Heart right ventricle (tissue), 16 donors: Measurements from ENCODE around the gene SOCS7. TPM values are rescaled to one million over a fixed set of nuclear protein-coding genes. Genes with fewer than 3 reads are reported as not detected.
A peak's percentile ranks its signal among the peaks of the same experiment; 100 is the strongest.

Source experiments
- ATAC-seq, 8 donors: fragments of 200-7000 bp; cut with Tn5 transposase; one replicate each; pipeline ENCODE4 v1.9.1; 2020; ENCODE audit warnings: mild to moderate bottlenecking in 8 of 8, moderate library complexity in 8 of 8, moderate number of reproducible peaks in 1 of 8
- DNase-seq, 2 donors: peaks; one replicate each; pipeline ENCODE4 v3.0.0-alpha.2; 2020
- H3K27ac ChIP-seq, 10 donors: fragments of 200-600 bp; sonication (generic) in 2 of 10; one replicate each; pipeline versions ENCODE4 v1.5.0 to v1.8.0; 2020 to 2022; ENCODE audit warnings: mild to moderate bottlenecking in 3 of 10
- H3K27me3 ChIP-seq, 7 donors: fragments of 200-600 bp; one replicate each; pipeline ENCODE4 v1.8.0; 2021 to 2022; ENCODE audit warnings: mild to moderate bottlenecking in 2 of 7
- H3K36me3 ChIP-seq, 9 donors: fragments of 200-600 bp; sonication (generic) in 1 of 9; one replicate each; pipeline versions ENCODE4 v1.5.0 to v1.8.0; 2020 to 2022; ENCODE audit warnings: mild to moderate bottlenecking in 2 of 9
- H3K4me1 ChIP-seq, 9 donors: fragments of 200-600 bp; sonication (generic) in 1 of 9; one replicate each; pipeline versions ENCODE4 v1.5.0 to v1.8.0; 2020 to 2022; ENCODE audit warnings: mild to moderate bottlenecking in 4 of 9
- H3K4me3 ChIP-seq, 10 donors: fragments of 200-600 bp; sonication (generic) in 2 of 10; one replicate each; pipeline versions ENCODE4 v1.5.0 to v1.8.0; 2020 to 2022; ENCODE audit warnings: mild to moderate bottlenecking in 7 of 10, moderate library complexity in 2 of 10
- H3K9me3 ChIP-seq, 11 donors: fragments of 200-600 bp in 10 of 11; sonication (generic) in 2 of 11; one replicate each; pipeline versions ENCODE4 v1.5.0 to v1.8.0; 2013 to 2022; ENCODE audit warnings: mild to moderate bottlenecking in 2 of 11, control low read depth in 1 of 11, moderate library complexity in 1 of 11
- WGBS, 2 donors: extraction: QIAGEN DNeasy Blood & Tissue Kit; methylation state at CpG; one replicate each; pipeline ENCODE4 v1.1.7; 2013; ENCODE audit warnings: inconsistent platforms in 1 of 2; 5-methylcytosine and 5-hydroxymethylcytosine counted together
- intact Hi-C, 10 donors: fragments of 100-400 bp; cut with DNase I; formaldehyde crosslinking; loops; one replicate each; pipeline versions ENCODE4 v1.11.1 to v1.14.2; 2022
- polyA plus RNA-seq, 2 donors: library from polyadenylated mRNA; stranded (reverse); fragments of 200-250 nt; gene quantifications; one replicate each; pipeline ENCODE4 v1.2.3, GENCODE V29; 2013
- total RNA-seq, 10 donors: library from RNA; stranded (reverse); fragmentation: NEBNext Ultra II Directional in 3 of 10; extraction: Animal tissue kit (Norgen Biotek cat#: 25700) in 3 of 10; gene quantifications; one replicate each; pipeline versions ENCODE4 v1.2.1 to v1.2.4, GENCODE V29; 2021 to 2023
- TF ChIP-seq, protein P1 (sequence below), 9 donors: fragments of 200-600 bp; sonication (generic) in 2 of 9; IDR thresholded peaks; one replicate each; pipeline versions ENCODE4 v1.5.0 to v1.8.0; 2021 to 2022; ENCODE audit warnings: antibody characterized with exemption in 9 of 9, mild to moderate bottlenecking in 5 of 9, moderate library complexity in 1 of 9
- donor health status: Arrhythmogenic right ventricular cardiomyopathy.
- donor health status: ischemic (EF 13 %, LVEDD 7.1; RV severe dilation, severe dysfunction).
- donor health status: healthy with polysubstance abuse.
- donor health status: DM: no; HTN: yes; CAD: no.
- donor health status: DM: no; HTN: no; CAD: no.
- donor health status: ischemic (EF 25% LVEDD 6.9; RV normal size, moderate dysfunction).
- donor health status: ischemic (EF 25% LVEDD 5.7; RV mildly dilated, moderate dysfunction).
- donor health status: healthy.
- donor health status: DM: yes; HTN: yes; CAD: no.
- donor health status: Ischemic cardiomyopathy.
- donor health status: ischemic (EF 35%, LVEDD 5.7; RV mildly dilated, moderate dysfunction).
- donor health status: nonischemic (EF 11% LVEDD 7.7; RV severe dilation, severe dysfunction).
- donor health status: DM: yes; HTN: yes; CAD: no.
- donor health status: PGD.
- donor health status: ischemic (EF 29% LVEDD 5.4; RV normal size, mild dysfunction).
- donor health status: nonischemic (EF 23%, LVEDD 6.1; RV moderate dilation, normal function).

The SOCS7 gene
- total and polyA plus RNA-seq, 12 donors = 2.9 to 23.8 (median 15.1) TPM

DNA sequence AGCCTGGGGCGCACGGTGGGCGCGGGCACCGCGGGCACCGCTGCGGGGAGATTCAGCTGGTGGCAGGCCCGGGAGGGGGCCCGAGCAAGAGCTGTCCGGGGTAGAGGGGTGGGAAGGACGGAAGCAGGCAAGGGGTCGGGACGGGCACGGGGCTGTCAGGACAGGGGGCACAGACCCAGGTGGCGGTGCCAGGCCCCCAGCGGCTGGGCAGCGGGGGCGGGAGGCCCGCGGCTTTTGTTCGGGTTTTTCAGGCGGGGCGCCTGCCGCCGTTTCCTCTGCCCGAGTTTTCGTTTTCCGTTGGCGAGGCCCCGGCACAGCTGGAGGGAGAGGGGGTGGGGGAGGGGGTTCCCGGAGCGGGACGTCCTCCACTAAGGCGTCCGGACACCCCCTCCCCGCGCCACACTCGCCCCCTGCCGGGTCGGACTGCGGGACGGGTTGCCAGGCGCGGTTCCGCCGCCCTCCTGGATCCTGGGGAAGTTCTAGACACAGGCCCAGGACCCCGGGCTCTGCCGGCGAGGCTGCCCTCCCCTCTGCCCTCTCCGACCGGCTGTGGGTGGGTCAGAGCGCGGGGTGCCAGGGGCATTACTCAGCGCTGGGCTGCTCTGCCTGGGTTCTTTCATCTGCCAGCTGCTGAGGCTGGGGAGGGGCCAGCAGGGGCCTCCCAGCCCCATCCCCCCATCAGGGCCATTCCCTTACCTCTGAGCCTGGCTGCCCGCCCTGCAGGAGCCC, 77.2 kb downstream of the SOCS7 start:
- Histone ChIP-seq H3K36me3 (peaks cover 0 to 3% (median 0%) of the 10 kb centered on the region in 9 donors), H3K4me1 (peaks cover 19 to 92% (median 72%) of the 10 kb centered on the region in 9 donors), H3K27ac (peak overlapping the region; percentile 91 to 100 (median 96)), H3K4me3 (peak overlapping the region; percentile 80 to 99 (median 95)), H3K9me3 (no peaks in the 10 kb centered on the region), H3K27me3 (no peaks in the 10 kb centered on the region)
- WGBS, 2 donors = 1 to 2% methylated on average over 51 to 56 of the region's 56 CpGs
- DNase-seq (peak; percentile 68 to 76), ATAC-seq (peak; percentile 62 to 84 (median 74))
- intact Hi-C loops = loop anchor here in 6 of 10 donors (5.0 to 10.0 kb wide), 4 partner anchors 33 to 236 kb away; no protein-coding TSS in a partner anchor
- TF ChIP-seq, protein P1, sequence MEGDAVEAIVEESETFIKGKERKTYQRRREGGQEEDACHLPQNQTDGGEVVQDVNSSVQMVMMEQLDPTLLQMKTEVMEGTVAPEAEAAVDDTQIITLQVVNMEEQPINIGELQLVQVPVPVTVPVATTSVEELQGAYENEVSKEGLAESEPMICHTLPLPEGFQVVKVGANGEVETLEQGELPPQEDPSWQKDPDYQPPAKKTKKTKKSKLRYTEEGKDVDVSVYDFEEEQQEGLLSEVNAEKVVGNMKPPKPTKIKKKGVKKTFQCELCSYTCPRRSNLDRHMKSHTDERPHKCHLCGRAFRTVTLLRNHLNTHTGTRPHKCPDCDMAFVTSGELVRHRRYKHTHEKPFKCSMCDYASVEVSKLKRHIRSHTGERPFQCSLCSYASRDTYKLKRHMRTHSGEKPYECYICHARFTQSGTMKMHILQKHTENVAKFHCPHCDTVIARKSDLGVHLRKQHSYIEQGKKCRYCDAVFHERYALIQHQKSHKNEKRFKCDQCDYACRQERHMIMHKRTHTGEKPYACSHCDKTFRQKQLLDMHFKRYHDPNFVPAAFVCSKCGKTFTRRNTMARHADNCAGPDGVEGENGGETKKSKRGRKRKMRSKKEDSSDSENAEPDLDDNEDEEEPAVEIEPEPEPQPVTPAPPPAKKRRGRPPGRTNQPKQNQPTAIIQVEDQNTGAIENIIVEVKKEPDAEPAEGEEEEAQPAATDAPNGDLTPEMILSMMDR (IDR thresholded peaks at IDR 0.05) = peak in 3 of 9 donors; percentile 17 to 21 (median 18)

- peaks cover 19 to 92% (median 71%) of the 10 kb centered on the region in 9 donors for H3K4me1 ChIP-seq
These were observed 77.9 kb downstream of the SOCS7 start for GRCh38 chr17:38429476-38430100.

DNA sequence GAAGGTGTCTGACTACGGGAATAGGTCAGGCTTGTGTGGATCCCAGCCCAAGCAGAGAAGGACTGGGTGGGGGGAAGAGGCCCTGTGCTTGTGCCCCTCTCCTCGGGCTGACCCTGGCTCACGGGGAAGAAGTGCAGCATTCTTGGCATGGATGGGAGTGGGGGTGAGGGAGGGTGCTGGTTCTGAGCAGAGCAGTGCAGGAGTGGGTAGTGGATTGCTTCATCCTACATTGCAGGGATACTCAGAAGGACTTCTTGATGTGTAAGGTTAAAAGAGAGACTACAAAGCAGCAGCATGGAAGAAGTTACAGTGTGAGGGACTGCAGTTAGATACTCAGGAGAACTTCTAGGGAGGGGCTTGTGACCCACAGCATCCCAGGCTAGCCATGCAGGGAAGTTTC, 78.7 kb downstream of the SOCS7 start:
- TF ChIP-seq, protein P1 (IDR thresholded peaks at IDR 0.05) = no peak
- H3K4me3 ChIP-seq = peak overlapping the region in 4 of 10 donors; percentile 85 to 98 (median 96)
- H3K27me3 ChIP-seq = no peaks in the 10 kb centered on the region
- H3K4me1 ChIP-seq = peaks cover 15 to 92% (median 65%) of the 10 kb centered on the region in 9 donors
- ATAC-seq (peak in 1 of 8 donors; percentile 5), DNase-seq (no peak)
- intact Hi-C loops = loop anchor here in 1 of 10 donors (5.0 kb wide), 1 partner anchor 37 kb away; no protein-coding TSS in a partner anchor
- peak overlapping the region in 9 of 10 donors; percentile 91 to 100 (median 97) for H3K27ac ChIP-seq
- H3K36me3 ChIP-seq = peaks cover 0 to 4% (median 0%) of the 10 kb centered on the region in 9 donors
- WGBS, 2 donors = 26 to 40% methylated on average over 3 of the region's 3 CpGs
- H3K9me3 ChIP-seq = no peaks in the 10 kb centered on the region

More at GRCh38 chr17:38429476-38430100, 77.9 kb downstream of the SOCS7 start:
- no peak for ATAC-seq
- intact Hi-C loops = loop anchor here in 7 of 10 donors (5.0 to 10.0 kb wide), 5 partner anchors 33 to 235 kb away; no protein-coding TSS in a partner anchor
- 40 to 43% methylated on average over 9 of the region's 9 CpGs for WGBS, 2 donors
- H3K36me3 ChIP-seq = peaks cover 0 to 4% (median 0%) of the 10 kb centered on the region in 9 donors
- H3K4me3 ChIP-seq = peak overlapping the region; percentile 80 to 99 (median 95)
- TF ChIP-seq, protein P1 (IDR thresholded peaks at IDR 0.05) = no peak
- peak overlapping the region; percentile 91 to 100 (median 96) for H3K27ac ChIP-seq
- no peak for DNase-seq
- no peaks in the 10 kb centered on the region for H3K9me3 ChIP-seq
- H3K27me3 ChIP-seq = no peaks in the 10 kb centered on the region

GRCh38 chr17:38430822-38431221, 79.2 kb downstream of the SOCS7 start:
- Histone ChIP-seq H3K27me3 (no peaks in the 10 kb centered on the region), H3K4me3 (peak overlapping the region in 1 of 10 donors; percentile 85), H3K4me1 (peaks cover 14 to 92% (median 63%) of the 10 kb centered on the region in 9 donors), H3K27ac (peak overlapping the region in 8 of 10 donors; percentile 25 to 100 (median 96)), H3K9me3 (no peaks in the 10 kb centered on the region), H3K36me3 (peaks cover 0 to 4% (median 0%) of the 10 kb centered on the region in 9 donors)
- TF ChIP-seq, protein P1 (IDR thresholded peaks at IDR 0.05) = no peak
- intact Hi-C loops = loop anchor here in 1 of 10 donors (5.0 kb wide), 1 partner anchor 36 kb away; no protein-coding TSS in a partner anchor
- no peak for ATAC-seq
- no peak for DNase-seq
- 50 to 64% methylated on average over 2 of the region's 2 CpGs for WGBS, 2 donors
